ENCODE measurements around the gene NTRK3. TPM values are rescaled to one million over a fixed set of nuclear protein-coding genes. Genes with fewer than 3 reads are reported as not detected.

The NTRK3 gene
- total RNA-seq, 2 experiments from 2014 or later: 0.78 TPM; not detected in 1

- CTCF ChIA-PET: no interaction called here
Observed at GRCh38 chr15:88196961-88197360, 59.6 kb downstream of the NTRK3 start.

GRCh38 chr15:88194162-88194561 lies 62.4 kb downstream of the NTRK3 start:
- ChIA-PET POLR2A (no interaction called here), CTCF (no interaction called here)
- H3K27me3 ChIP-seq (ENCODE audit: control insufficient read depth in 1 of 2, insufficient read depth in 2 of 2, low read length in 2 of 2): peaks cover 0 to 2% of the 10 kb centered on the region in 2 experiments
- Mint-ChIP-seq H3K4me1 (ENCODE audit: low read depth) (no peaks in the 10 kb centered on the region), H3K9me3 (no peaks in the 10 kb centered on the region), H3K4me3 (no peak overlapping the region), H3K27me3 (peaks cover 10% of the 10 kb centered on the region), H3K36me3 (ENCODE audit: low read depth) (no peaks in the 10 kb centered on the region), H3K27ac (no peak overlapping the region)
- H3K36me3 ChIP-seq (ENCODE audit: insufficient read depth, low read length): no peaks in the 10 kb centered on the region
- DNase-seq (no peak), ATAC-seq (ENCODE audit: poor library complexity) (no peak)
- no peak overlapping the region for H3K4me3 ChIP-seq (ENCODE audit: low read length)
- TF ChIP-seq CTCF (IDR thresholded peaks at IDR 0.05): no peak
- no peaks in the 10 kb centered on the region for H3K9me3 ChIP-seq (ENCODE audit: control insufficient read depth in 1 of 2, insufficient read depth in 1 of 2, low read length in 2 of 2)
- no peaks in the 10 kb centered on the region for H3K4me1 ChIP-seq (ENCODE audit: insufficient read depth, low read length)
- intact Hi-C loops (cut with DNase I, micrococcal nuclease): no loop called here
- no peak overlapping the region for H3K27ac ChIP-seq (ENCODE audit: low read depth in 1 of 2, low read length in 2 of 2)

More at GRCh38 chr15:88196961-88197360, 59.6 kb downstream of the NTRK3 start:
- no peak overlapping the region for H3K4me3 Mint-ChIP-seq
- no peak for TF ChIP-seq CTCF (IDR thresholded peaks at IDR 0.05)
- H3K27ac ChIP-seq (ENCODE audit: low read depth in 1 of 2, low read length in 2 of 2): no peak overlapping the region
- no peaks in the 10 kb centered on the region for H3K4me1 ChIP-seq (ENCODE audit: insufficient read depth, low read length)
- intact Hi-C loops (cut with DNase I, micrococcal nuclease): no loop called here
- no peaks in the 10 kb centered on the region for H3K9me3 Mint-ChIP-seq
- no peak overlapping the region for H3K27ac Mint-ChIP-seq
- no peaks in the 10 kb centered on the region for H3K36me3 Mint-ChIP-seq (ENCODE audit: low read depth)
- no peaks in the 10 kb centered on the region for H3K36me3 ChIP-seq (ENCODE audit: insufficient read depth, low read length)
- DNase-seq (no peak), ATAC-seq (ENCODE audit: poor library complexity) (no peak)
- POLR2A ChIA-PET: no interaction called here
- peaks cover 14% of the 10 kb centered on the region for H3K27me3 Mint-ChIP-seq
- peaks cover 0 to 2% of the 10 kb centered on the region in 2 experiments for H3K27me3 ChIP-seq (ENCODE audit: control insufficient read depth in 1 of 2, insufficient read depth in 2 of 2, low read length in 2 of 2)
- no peaks in the 10 kb centered on the region for H3K4me1 Mint-ChIP-seq (ENCODE audit: low read depth)
- H3K4me3 ChIP-seq (ENCODE audit: low read length): no peak overlapping the region
- H3K9me3 ChIP-seq (ENCODE audit: control insufficient read depth in 1 of 2, insufficient read depth in 1 of 2, low read length in 2 of 2): no peaks in the 10 kb centered on the region

- no peaks in the 10 kb centered on the region for H3K4me1 ChIP-seq (ENCODE audit: insufficient read depth, low read length)
- no peak overlapping the region for H3K27ac Mint-ChIP-seq
- H3K27me3 Mint-ChIP-seq: peaks cover 10% of the 10 kb centered on the region
- H3K9me3 ChIP-seq (ENCODE audit: control insufficient read depth in 1 of 2, insufficient read depth in 1 of 2, low read length in 2 of 2): no peaks in the 10 kb centered on the region
- H3K4me3 Mint-ChIP-seq: no peak overlapping the region
- intact Hi-C loops (cut with DNase I, micrococcal nuclease): no loop called here
- CTCF ChIA-PET: no interaction called here
- H3K36me3 Mint-ChIP-seq (ENCODE audit: low read depth): no peaks in the 10 kb centered on the region
- no peak overlapping the region for H3K4me3 ChIP-seq (ENCODE audit: low read length)
- ATAC-seq (ENCODE audit: poor library complexity) (no peak), DNase-seq (no peak)
- TF ChIP-seq CTCF (IDR thresholded peaks at IDR 0.05): no peak
- no peaks in the 10 kb centered on the region for H3K9me3 Mint-ChIP-seq
- H3K4me1 Mint-ChIP-seq (ENCODE audit: low read depth): no peaks in the 10 kb centered on the region
- H3K27ac ChIP-seq (ENCODE audit: low read depth in 1 of 2, low read length in 2 of 2): no peak overlapping the region
- H3K27me3 ChIP-seq (ENCODE audit: control insufficient read depth in 1 of 2, insufficient read depth in 2 of 2, low read length in 2 of 2): peaks cover 0 to 2% of the 10 kb centered on the region in 2 experiments
- POLR2A ChIA-PET: no interaction called here
- H3K36me3 ChIP-seq (ENCODE audit: insufficient read depth, low read length): no peaks in the 10 kb centered on the region
Observed at GRCh38 chr15:88193415-88193814, 63.1 kb downstream of the NTRK3 start.

Data from CD4-positive, alpha-beta T cell (primary cell).